Measurements from ENCODE around the gene RAB40C.

DNA sequence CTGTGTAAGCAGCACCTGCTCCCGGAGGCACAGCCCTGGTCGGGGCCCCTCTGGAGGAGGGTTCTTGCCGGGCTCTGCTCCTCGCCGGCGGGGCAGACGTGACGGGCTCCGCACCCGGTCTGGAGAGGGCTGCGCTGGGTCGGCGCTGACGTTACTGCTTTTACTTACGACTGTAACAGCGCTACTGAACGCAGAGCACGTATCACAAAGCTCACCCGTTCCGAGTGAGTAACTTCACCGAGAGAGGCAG, 1.3 kb upstream of the RAB40C start:
- TF ChIP-seq, protein P1, sequence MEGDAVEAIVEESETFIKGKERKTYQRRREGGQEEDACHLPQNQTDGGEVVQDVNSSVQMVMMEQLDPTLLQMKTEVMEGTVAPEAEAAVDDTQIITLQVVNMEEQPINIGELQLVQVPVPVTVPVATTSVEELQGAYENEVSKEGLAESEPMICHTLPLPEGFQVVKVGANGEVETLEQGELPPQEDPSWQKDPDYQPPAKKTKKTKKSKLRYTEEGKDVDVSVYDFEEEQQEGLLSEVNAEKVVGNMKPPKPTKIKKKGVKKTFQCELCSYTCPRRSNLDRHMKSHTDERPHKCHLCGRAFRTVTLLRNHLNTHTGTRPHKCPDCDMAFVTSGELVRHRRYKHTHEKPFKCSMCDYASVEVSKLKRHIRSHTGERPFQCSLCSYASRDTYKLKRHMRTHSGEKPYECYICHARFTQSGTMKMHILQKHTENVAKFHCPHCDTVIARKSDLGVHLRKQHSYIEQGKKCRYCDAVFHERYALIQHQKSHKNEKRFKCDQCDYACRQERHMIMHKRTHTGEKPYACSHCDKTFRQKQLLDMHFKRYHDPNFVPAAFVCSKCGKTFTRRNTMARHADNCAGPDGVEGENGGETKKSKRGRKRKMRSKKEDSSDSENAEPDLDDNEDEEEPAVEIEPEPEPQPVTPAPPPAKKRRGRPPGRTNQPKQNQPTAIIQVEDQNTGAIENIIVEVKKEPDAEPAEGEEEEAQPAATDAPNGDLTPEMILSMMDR (IDR thresholded peaks at IDR 0.05), result no peak
- TF ChIP-seq EZH2 (IDR thresholded peaks at IDR 0.05), result no peak

Data from neural progenitor cell (in vitro differentiated cells).